Erythroblast (primary cell): ENCODE data around the gene FASN.
"Not testable (repeated sequence)": the region's sequence is repeated elsewhere in the genome, so short reads cannot be mapped to it uniquely, and the experiment has no call there.

Experiments used
- GATA1 ChIP-seq: IDR thresholded peaks from 2 replicates; pipeline ENCODE4 v1.6.1; 2011; ENCODE audit warnings: low read depth, mild to moderate bottlenecking, control low read depth, low read length, moderate library complexity
- POLR2A ChIP-seq: IDR thresholded peaks from 2 replicates; pipeline ENCODE4 v1.6.1; 2011; ENCODE audit warnings: mild to moderate bottlenecking, low read length

GRCh38 chr17:82038796-82039409 lies 59.1 kb downstream of the FASN start:
- TF ChIP-seq POLR2A, GATA1: not testable (repeated sequence)
